Measurements from ENCODE around the gene LMAN1L. TPM values are rescaled to one million over a fixed set of nuclear protein-coding genes. Genes with fewer than 3 reads are reported as not detected.

Gene LMAN1L
- total RNA-seq, 4 donors from 2014 or later: not detected

- no peak for TF ChIP-seq CTCF (IDR thresholded peaks at IDR 0.05)
- ATAC-seq (ENCODE audit: low FRiP score): peak; percentile 7
- no peak for DNase-seq (ENCODE audit: low spot score)
Measured at GRCh38 chr15:74770211-74770903, 42.3 kb upstream of the LMAN1L start.

- ATAC-seq (ENCODE audit: low FRiP score) (no peak), DNase-seq (ENCODE audit: low spot score) (no peak)
- no peak for TF ChIP-seq CTCF (IDR thresholded peaks at IDR 0.05)
Measured at GRCh38 chr15:74773329-74773728, 39.3 kb upstream of the LMAN1L start.

- DNase-seq (ENCODE audit: low spot score): no peak
- no peak for TF ChIP-seq CTCF (IDR thresholded peaks at IDR 0.05)
- no peak for ATAC-seq (ENCODE audit: low FRiP score)
Measured at GRCh38 chr15:74773731-74774252, 38.8 kb upstream of the LMAN1L start.

- ATAC-seq (ENCODE audit: low FRiP score) (no peak), DNase-seq (ENCODE audit: low spot score) (no peak)
- TF ChIP-seq CTCF (IDR thresholded peaks at IDR 0.05): no peak
Measured at GRCh38 chr15:74775132-74775562, 37.5 kb upstream of the LMAN1L start.

- TF ChIP-seq CTCF (IDR thresholded peaks at IDR 0.05): no peak
- ATAC-seq (ENCODE audit: low FRiP score) (no peak), DNase-seq (ENCODE audit: low spot score) (no peak)
Measured at GRCh38 chr15:74775894-74776293, 36.7 kb upstream of the LMAN1L start.

- ATAC-seq (ENCODE audit: low FRiP score) (no peak), DNase-seq (ENCODE audit: low spot score) (no peak)
- TF ChIP-seq CTCF (IDR thresholded peaks at IDR 0.05): no peak
Measured at GRCh38 chr15:74776821-74777768, 35.5 kb upstream of the LMAN1L start.

Data from omental fat pad (tissue), 4 donors.